Keratinocyte (primary cell): ENCODE results near the gene AP3D1. TPM values are rescaled to one million over a fixed set of nuclear protein-coding genes. Genes with fewer than 3 reads are reported as not detected.

Experiments used
- DNase-seq: peaks from one replicate; pipeline ENCODE4 v3.0.0-alpha.2; 2011; ENCODE audit warnings: low read depth, missing footprints, low spot score
- FAIRE-seq: peaks from 2 replicates; lab custom pipeline; 2011; peaks lifted over from hg19 to GRCh38; lab: Jason Lieb, UNC
- H2AFZ ChIP-seq: 2 replicates; pipeline ENCODE4 v1.6.0; 2012; ENCODE audit warnings: low read length, control low read depth, inconsistent platforms; ENCODE audit not compliant: control insufficient read depth
- H3K27ac ChIP-seq: 2 replicates; pipeline ENCODE4 v1.5.1; 2011; ENCODE audit warnings: low read length; ENCODE audit not compliant: control insufficient read depth, insufficient read depth
- H3K27me3 ChIP-seq: 3 replicates; pipeline ENCODE4 v1.6.0; 2011; ENCODE audit warnings: low read length; ENCODE audit not compliant: control insufficient read depth, insufficient read depth; ENCODE audit errors: extremely low read depth
- H3K36me3 ChIP-seq, 2 experiments: 2 replicates in 1 of 2; 3 replicates in 1 of 2; pipeline ENCODE4 v1.5.1; 2011; ENCODE audit warnings: low read length in 2 of 2, mild to moderate bottlenecking in 1 of 2; ENCODE audit not compliant: control insufficient read depth in 2 of 2, insufficient read depth in 2 of 2; ENCODE audit errors: extremely low read depth in 1 of 2
- H3K4me1 ChIP-seq: 3 replicates; pipeline ENCODE4 v1.5.1; 2011; ENCODE audit warnings: low read length; ENCODE audit not compliant: control insufficient read depth, insufficient read depth; ENCODE audit errors: extremely low read depth
- H3K4me2 ChIP-seq: 3 replicates; pipeline ENCODE4 v1.6.0; 2011; ENCODE audit warnings: low read depth, low read length; ENCODE audit not compliant: control insufficient read depth, insufficient read depth; ENCODE audit errors: extremely low read depth
- H3K4me3 ChIP-seq, 3 experiments: fragments of 200-600 bp in 1 of 3; sonication (generic) in 1 of 3; 2 replicates in 2 of 3; 3 replicates in 1 of 3; pipeline ENCODE4 v1.5.1; 2011 to 2016; ENCODE audit warnings: low read length in 3 of 3, mild to moderate bottlenecking in 3 of 3, control low read depth in 2 of 3, inconsistent platforms in 1 of 3, low read depth in 1 of 3, mixed read lengths in 1 of 3, mixed run types in 1 of 3, moderate library complexity in 1 of 3; ENCODE audit not compliant: control insufficient read depth in 2 of 3, insufficient read depth in 2 of 3; ENCODE audit errors: extremely low read depth in 1 of 3
- H3K79me2 ChIP-seq: 2 replicates; pipeline ENCODE4 v1.6.0; 2012; ENCODE audit warnings: low read length; ENCODE audit not compliant: control insufficient read depth, insufficient read depth
- H3K9ac ChIP-seq: 3 replicates; pipeline ENCODE4 v1.6.0; 2011; ENCODE audit warnings: low read length; ENCODE audit not compliant: control insufficient read depth, insufficient read depth; ENCODE audit errors: extremely low read depth
- H3K9me1 ChIP-seq: 3 replicates; pipeline ENCODE4 v1.6.0; 2011; ENCODE audit warnings: low read length; ENCODE audit not compliant: control insufficient read depth, insufficient read depth; ENCODE audit errors: extremely low read depth
- H3K9me3 ChIP-seq: 2 replicates; pipeline ENCODE4 v1.5.1; 2012; ENCODE audit warnings: low read depth, low read length; ENCODE audit not compliant: control insufficient read depth
- H4K20me1 ChIP-seq: 3 replicates; pipeline ENCODE4 v1.6.0; 2011; ENCODE audit warnings: low read length; ENCODE audit not compliant: control insufficient read depth, insufficient read depth; ENCODE audit errors: extremely low read depth
- EZH2 ChIP-seq: IDR thresholded peaks from one replicate; pipeline ENCODE4 v1.6.1; 2012; ENCODE audit warnings: inconsistent platforms, mild to moderate bottlenecking, low read length, moderate library complexity
- dilution Hi-C: fragments of 300-500 bp; cut with MboI; formaldehyde crosslinking; loops from one replicate; pipeline ENCODE4 v1.7.0; 2020; ENCODE audit warnings: low sequenced_read_pairs; ENCODE audit not compliant: extremely low pct_ligation_motif_present
- polyA plus RNA-seq, 5 experiments: library from polyadenylated mRNA; depleted of rRNA in 3 of 5; stranded (reverse) in 3 of 5; stranded (forward) in 1 of 5; unstranded in 1 of 5; fragments of >200 nt; gene quantifications; 1 replicate in 1 of 5; 2 replicates in 3 of 5; 3 replicates in 1 of 5; pipeline versions ENCODE4 v1.2.1 to v1.2.3, GENCODE V29; 2011 to 2012; ENCODE audit warnings: missing spikeins in 2 of 5, low read depth in 1 of 5, low replicate concordance in 1 of 5
- TF ChIP-seq, protein P1 (sequence below), 3 experiments: IDR thresholded peaks in 1 of 3; conservative IDR thresholded peaks in 1 of 3; optimal IDR thresholded peaks in 1 of 3; 2 replicates in 2 of 3; 3 replicates in 1 of 3; pipeline versions ENCODE3 to v1.5.1; 2011; ENCODE audit warnings: low read length in 3 of 3, mild to moderate bottlenecking in 3 of 3, moderate library complexity in 2 of 3, control low read depth in 1 of 3, inconsistent platforms in 1 of 3; ENCODE audit not compliant: insufficient read depth in 2 of 3; ENCODE audit errors: extremely low read depth in 1 of 3

The AP3D1 gene
- polyA plus RNA-seq, 1 donor (not counting 4 experiments of a cell fraction or from before 2014, with no cell fraction given) = 56.1 TPM

- Histone ChIP-seq H3K27ac (no peak overlapping the region), H3K9me3 (no peaks in the 10 kb centered on the region), H3K4me1 (peaks cover 33% of the 10 kb centered on the region), H3K36me3 (peaks cover 0 to 6% of the 10 kb centered on the region in 2 experiments), H2AFZ (no peak overlapping the region), H3K79me2 (peaks cover 83% of the 10 kb centered on the region), H4K20me1 (peaks cover 39% of the 10 kb centered on the region), H3K4me2 (no peak overlapping the region), H3K4me3 (no peak overlapping the region), H3K9me1 (peaks cover 4% of the 10 kb centered on the region), H3K9ac (no peak overlapping the region), H3K27me3 (no peaks in the 10 kb centered on the region)
- TF ChIP-seq, protein P1, sequence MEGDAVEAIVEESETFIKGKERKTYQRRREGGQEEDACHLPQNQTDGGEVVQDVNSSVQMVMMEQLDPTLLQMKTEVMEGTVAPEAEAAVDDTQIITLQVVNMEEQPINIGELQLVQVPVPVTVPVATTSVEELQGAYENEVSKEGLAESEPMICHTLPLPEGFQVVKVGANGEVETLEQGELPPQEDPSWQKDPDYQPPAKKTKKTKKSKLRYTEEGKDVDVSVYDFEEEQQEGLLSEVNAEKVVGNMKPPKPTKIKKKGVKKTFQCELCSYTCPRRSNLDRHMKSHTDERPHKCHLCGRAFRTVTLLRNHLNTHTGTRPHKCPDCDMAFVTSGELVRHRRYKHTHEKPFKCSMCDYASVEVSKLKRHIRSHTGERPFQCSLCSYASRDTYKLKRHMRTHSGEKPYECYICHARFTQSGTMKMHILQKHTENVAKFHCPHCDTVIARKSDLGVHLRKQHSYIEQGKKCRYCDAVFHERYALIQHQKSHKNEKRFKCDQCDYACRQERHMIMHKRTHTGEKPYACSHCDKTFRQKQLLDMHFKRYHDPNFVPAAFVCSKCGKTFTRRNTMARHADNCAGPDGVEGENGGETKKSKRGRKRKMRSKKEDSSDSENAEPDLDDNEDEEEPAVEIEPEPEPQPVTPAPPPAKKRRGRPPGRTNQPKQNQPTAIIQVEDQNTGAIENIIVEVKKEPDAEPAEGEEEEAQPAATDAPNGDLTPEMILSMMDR (optimal IDR thresholded peaks at IDR 0.05 in 1 of 3, IDR thresholded peaks at IDR 0.05 in 1 of 3, conservative IDR thresholded peaks at IDR 0.05 in 1 of 3; ENCODE audit: extremely low read depth in 1 of 3, insufficient read depth in 2 of 3, low read length in 3 of 3) = no peak
- TF ChIP-seq EZH2 = no peak
- dilution Hi-C loops = no loop called here
- FAIRE-seq (no peak), DNase-seq (no peak)
Observed at GRCh38 chr19:2170987-2171348, 19.6 kb upstream of the AP3D1 start.

- DNase-seq (no peak), FAIRE-seq (no peak)
- Histone ChIP-seq H4K20me1 (peaks cover 41% of the 10 kb centered on the region), H3K9ac (no peak overlapping the region), H3K4me1 (peaks cover 31% of the 10 kb centered on the region), H3K27ac (no peak overlapping the region), H3K36me3 (peaks cover 0 to 6% of the 10 kb centered on the region in 2 experiments), H3K27me3 (no peaks in the 10 kb centered on the region), H3K4me2 (no peak overlapping the region), H3K9me1 (peaks cover 4% of the 10 kb centered on the region), H3K79me2 (peaks cover 83% of the 10 kb centered on the region), H3K4me3 (no peak overlapping the region), H3K9me3 (no peaks in the 10 kb centered on the region), H2AFZ (no peak overlapping the region)
- TF ChIP-seq, protein P1 (optimal IDR thresholded peaks at IDR 0.05 in 1 of 3, IDR thresholded peaks at IDR 0.05 in 1 of 3, conservative IDR thresholded peaks at IDR 0.05 in 1 of 3; ENCODE audit: extremely low read depth in 1 of 3, insufficient read depth in 2 of 3, low read length in 3 of 3) = no peak
- TF ChIP-seq EZH2 = no peak
- dilution Hi-C loops = no loop called here
Observed at GRCh38 chr19:2170219-2170618, 18.9 kb upstream of the AP3D1 start.
